ENCODE measurements around the gene LRP5. TPM values are rescaled to one million over a fixed set of nuclear protein-coding genes. Genes with fewer than 3 reads are reported as not detected.

The LRP5 gene
- total and polyA plus RNA-seq, 12 donors = 10.7 to 277 (median 75.8) TPM

DNA sequence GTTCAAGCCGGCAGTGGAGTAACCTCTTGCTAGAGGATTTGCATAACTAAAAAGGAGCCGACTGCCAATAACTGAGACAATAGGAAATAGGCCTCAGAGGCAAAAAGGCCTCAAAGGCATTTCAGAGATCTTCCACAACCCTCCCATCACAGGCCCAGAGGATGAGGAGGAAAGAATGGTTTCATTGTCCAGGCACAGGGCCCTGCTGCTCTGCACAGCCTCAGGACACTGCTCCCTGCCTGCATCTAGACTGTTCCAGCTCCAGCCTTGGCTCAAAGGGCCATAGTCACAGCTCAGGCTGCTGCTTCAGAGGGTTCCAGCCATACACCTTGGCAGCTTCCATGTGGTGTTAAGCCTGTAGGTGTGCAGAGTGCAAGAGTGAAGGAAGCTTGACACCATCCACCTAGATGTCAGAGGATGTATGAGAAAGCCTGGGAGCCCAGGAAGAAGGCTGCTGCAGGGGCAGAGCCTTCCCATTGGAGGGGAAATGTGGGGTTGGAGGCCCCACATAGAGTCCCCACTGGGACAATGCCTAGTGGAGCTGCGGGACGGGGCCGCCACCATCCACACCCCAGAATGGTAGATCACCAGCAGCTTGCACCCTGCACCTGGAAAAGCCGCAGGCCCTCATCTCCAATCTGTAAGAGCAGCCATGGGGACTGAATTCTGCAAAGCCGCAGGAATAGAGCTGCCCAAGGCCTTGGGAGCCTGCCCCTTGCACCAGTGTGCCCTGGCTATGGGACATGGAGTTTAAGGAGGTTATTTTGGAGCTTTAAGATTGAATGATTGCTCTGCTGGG lies 8.2 kb upstream of the LRP5 start:
- H3K4me1 ChIP-seq (replicated peaks in 1 of 2) = peaks cover 10% of the 10 kb centered on the region in 2 donors
- H3K27ac ChIP-seq = no peak overlapping the region
- TF ChIP-seq POLR2A (IDR thresholded peaks at IDR 0.05) = no peak
- TF ChIP-seq, protein P1, sequence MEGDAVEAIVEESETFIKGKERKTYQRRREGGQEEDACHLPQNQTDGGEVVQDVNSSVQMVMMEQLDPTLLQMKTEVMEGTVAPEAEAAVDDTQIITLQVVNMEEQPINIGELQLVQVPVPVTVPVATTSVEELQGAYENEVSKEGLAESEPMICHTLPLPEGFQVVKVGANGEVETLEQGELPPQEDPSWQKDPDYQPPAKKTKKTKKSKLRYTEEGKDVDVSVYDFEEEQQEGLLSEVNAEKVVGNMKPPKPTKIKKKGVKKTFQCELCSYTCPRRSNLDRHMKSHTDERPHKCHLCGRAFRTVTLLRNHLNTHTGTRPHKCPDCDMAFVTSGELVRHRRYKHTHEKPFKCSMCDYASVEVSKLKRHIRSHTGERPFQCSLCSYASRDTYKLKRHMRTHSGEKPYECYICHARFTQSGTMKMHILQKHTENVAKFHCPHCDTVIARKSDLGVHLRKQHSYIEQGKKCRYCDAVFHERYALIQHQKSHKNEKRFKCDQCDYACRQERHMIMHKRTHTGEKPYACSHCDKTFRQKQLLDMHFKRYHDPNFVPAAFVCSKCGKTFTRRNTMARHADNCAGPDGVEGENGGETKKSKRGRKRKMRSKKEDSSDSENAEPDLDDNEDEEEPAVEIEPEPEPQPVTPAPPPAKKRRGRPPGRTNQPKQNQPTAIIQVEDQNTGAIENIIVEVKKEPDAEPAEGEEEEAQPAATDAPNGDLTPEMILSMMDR (IDR thresholded peaks at IDR 0.05) = no peak
- 93 to 96% (median 94%) methylated on average over 6 to 7 of the region's 7 CpGs for WGBS, 4 donors
- no peak for DNase-seq
- intact Hi-C loops (cut with DNase I) = loop anchor here in 1 of 2 donors (10.0 kb wide), 1 partner anchor 141 kb away; no protein-coding TSS in a partner anchor
- no peaks in the 10 kb centered on the region for H3K36me3 ChIP-seq (replicated peaks in 1 of 2)
- H3K4me3 ChIP-seq = no peak overlapping the region
- H3K9me3 ChIP-seq (replicated peaks in 1 of 3) = no peaks in the 10 kb centered on the region
- H3K27me3 ChIP-seq = no peaks in the 10 kb centered on the region

DNA sequence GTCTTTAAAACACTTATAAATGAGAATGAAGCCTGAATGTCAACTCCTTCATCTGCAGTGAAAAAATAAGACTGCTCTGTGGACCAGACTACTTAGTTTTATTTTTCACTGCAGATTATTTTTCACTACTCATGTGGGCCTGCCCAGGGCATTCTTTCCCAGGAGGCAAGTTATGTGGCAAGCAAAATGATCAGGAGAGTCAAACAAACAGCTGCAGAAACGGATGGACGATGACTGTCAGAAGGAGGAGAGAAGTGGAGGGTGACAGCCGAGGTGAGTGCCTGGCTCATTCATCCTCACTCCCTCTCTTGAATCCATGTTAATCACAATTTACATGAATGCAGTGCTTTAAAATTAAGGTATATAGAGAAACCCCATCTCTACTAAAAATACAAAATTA lies 5.8 kb upstream of the LRP5 start:
- Histone ChIP-seq H3K4me3 (no peak overlapping the region), H3K9me3 (replicated peaks in 1 of 3) (no peaks in the 10 kb centered on the region), H3K27ac (no peak overlapping the region), H3K36me3 (replicated peaks in 1 of 2) (no peaks in the 10 kb centered on the region), H3K27me3 (no peaks in the 10 kb centered on the region), H3K4me1 (replicated peaks in 1 of 2) (peaks cover 10% of the 10 kb centered on the region in 2 donors)
- intact Hi-C loops (cut with DNase I) = loop anchor here in 1 of 2 donors (10.0 kb wide), 1 partner anchor 138 kb away; no protein-coding TSS in a partner anchor
- 86 to 97% (median 97%) methylated on average over 3 of the region's 3 CpGs for WGBS, 4 donors
- DNase-seq = no peak
- TF ChIP-seq, protein P1 (IDR thresholded peaks at IDR 0.05) = no peak
- no peak for TF ChIP-seq POLR2A (IDR thresholded peaks at IDR 0.05)

DNA sequence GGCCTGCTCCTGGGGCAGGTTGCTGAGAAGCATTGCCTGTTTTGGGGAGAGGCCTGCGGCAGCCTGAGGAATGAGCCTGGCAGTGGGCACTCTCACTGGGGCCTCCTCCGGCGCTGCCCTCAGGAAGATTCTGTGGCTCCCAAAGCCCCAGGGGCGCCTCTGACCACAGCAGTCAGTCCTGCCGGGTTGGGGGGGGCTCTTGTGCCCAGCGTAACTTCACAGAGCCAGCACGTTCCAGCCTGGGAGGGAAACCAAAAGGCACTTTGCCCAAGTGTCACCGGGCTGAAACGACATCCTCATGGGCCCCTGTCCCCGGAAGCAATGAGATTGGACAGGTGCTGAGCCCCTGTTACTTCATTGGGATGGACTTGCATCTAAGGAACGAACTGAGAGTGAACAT lies 4.3 kb upstream of the LRP5 start:
- no peak overlapping the region for H3K27ac ChIP-seq
- intact Hi-C loops (cut with DNase I) = loop anchor here in 1 of 2 donors (10.0 kb wide), 1 partner anchor 137 kb away; no protein-coding TSS in a partner anchor

DNA sequence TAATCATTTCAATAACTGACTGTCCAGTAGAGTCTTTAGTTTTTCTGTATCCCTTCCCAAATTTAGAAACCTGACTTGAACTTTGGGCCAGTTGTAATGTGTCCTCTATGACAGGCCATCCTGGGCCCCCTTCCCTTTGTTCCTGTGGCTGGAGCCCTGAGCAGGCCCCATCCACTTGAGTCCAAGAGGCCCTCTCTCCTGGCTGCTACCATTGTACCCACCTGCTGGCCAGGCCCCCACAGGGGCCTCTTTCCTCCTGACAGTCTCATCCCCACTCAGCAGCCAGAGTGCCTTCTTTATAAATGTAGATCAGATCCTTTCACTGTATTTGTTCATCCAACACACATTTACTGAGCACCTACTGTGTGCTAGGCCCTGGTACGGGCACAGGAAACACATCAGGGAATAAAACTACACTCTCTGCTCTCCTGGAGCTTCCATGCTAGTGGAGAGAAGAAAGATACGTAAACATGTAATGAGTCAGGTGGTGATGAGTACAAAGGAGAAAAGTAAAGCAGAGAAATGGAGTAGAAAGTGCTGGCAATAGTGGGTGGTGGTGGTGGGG lies 2.7 kb upstream of the LRP5 start:
- H3K9me3 ChIP-seq (replicated peaks in 1 of 3) = no peaks in the 10 kb centered on the region

More for the DNA sequence above, 4.3 kb upstream of the LRP5 start:
- Histone ChIP-seq H3K4me1 (replicated peaks in 1 of 2) (peaks cover 4 to 6% of the 10 kb centered on the region in 2 donors), H3K27me3 (no peaks in the 10 kb centered on the region), H3K4me3 (no peak overlapping the region), H3K9me3 (replicated peaks in 1 of 3) (no peaks in the 10 kb centered on the region), H3K36me3 (replicated peaks in 1 of 2) (no peaks in the 10 kb centered on the region)
- TF ChIP-seq POLR2A (IDR thresholded peaks at IDR 0.05) = no peak
- TF ChIP-seq, protein P1 (IDR thresholded peaks at IDR 0.05) = no peak
- 87 to 92% (median 90%) methylated on average over 6 to 11 of the region's 11 CpGs for WGBS, 4 donors
- no peak for DNase-seq

More for the DNA sequence above, 2.7 kb upstream of the LRP5 start:
- no peak overlapping the region for H3K27ac ChIP-seq
- DNase-seq = no peak
- intact Hi-C loops (cut with DNase I) = loop anchor here (5.0 to 10.0 kb wide), 3 partner anchors 63 to 135 kb away; no protein-coding TSS in a partner anchor
- TF ChIP-seq, protein P1 (IDR thresholded peaks at IDR 0.05) = no peak
- no peak for TF ChIP-seq POLR2A (IDR thresholded peaks at IDR 0.05)
- H3K4me3 ChIP-seq = no peak overlapping the region
- H3K27me3 ChIP-seq = no peaks in the 10 kb centered on the region
- peaks cover 14 to 15% of the 10 kb centered on the region in 2 donors for H3K4me1 ChIP-seq (replicated peaks in 1 of 2)
- H3K36me3 ChIP-seq (replicated peaks in 1 of 2) = no peaks in the 10 kb centered on the region
- whole genome bisulfite sequencing, 4 donors = 87 to 100% (median 93%) methylated on average over 2 of the region's 2 CpGs

All from adrenal gland (tissue), 12 donors.